Thyroid gland (tissue), 4 donors: ENCODE results near the gene PREX1. TPM values are rescaled to one million over a fixed set of nuclear protein-coding genes. Genes with fewer than 3 reads are reported as not detected.

Experiments
- DNase-seq, 2 donors: peaks; one replicate each; pipeline ENCODE4 v3.0.0-alpha.2; 2019
- H3K27ac ChIP-seq, 3 donors: fragments of 200-600 bp; sonication (generic); 1 replicate in 2 of 3; 2 replicates in 1 of 3; pipeline ENCODE4 v1.5.1; 2016 to 2019; ENCODE audit warnings: mild to moderate bottlenecking in 1 of 3, moderate library complexity in 1 of 3
- H3K27me3 ChIP-seq: fragments of 200-600 bp; sonication (generic); one replicate; pipeline ENCODE4 v1.5.1; 2019
- H3K36me3 ChIP-seq, 2 donors: fragments of 200-600 bp; sonication (generic); one replicate each; pipeline ENCODE4 v1.5.1; 2016 to 2019
- H3K4me1 ChIP-seq, 2 donors: fragments of 200-600 bp; sonication (generic); one replicate each; pipeline ENCODE4 v1.5.1; 2017 to 2019
- H3K4me3 ChIP-seq, 3 donors: fragments of 200-600 bp; sonication (generic); replicated peaks in 1 of 3; 1 replicate in 2 of 3; 2 replicates in 1 of 3; pipeline ENCODE4 v1.5.1; 2016; ENCODE audit warnings: mild to moderate bottlenecking in 1 of 3
- H3K9me3 ChIP-seq: fragments of 200-600 bp; sonication (generic); one replicate; pipeline ENCODE4 v1.5.1; 2017
- CTCF ChIP-seq, 6 experiments: fragments of 200-600 bp in 3 of 6; fragments of 450-650 bp in 3 of 6; sonication (generic) in 3 of 6; IDR thresholded peaks; one replicate each; pipeline ENCODE4 v1.5.1; 2016 to 2019; ENCODE audit warnings: antibody characterized with exemption in 6 of 6, mild to moderate bottlenecking in 2 of 6, inconsistent platforms in 1 of 6, moderate library complexity in 1 of 6
- POLR2A ChIP-seq, 2 donors: fragments of 450-650 bp; IDR thresholded peaks; one replicate each; pipeline ENCODE4 v1.6.1; 2017; ENCODE audit warnings: antibody characterized with exemption in 2 of 2, mild to moderate bottlenecking in 2 of 2, moderate library complexity in 1 of 2
- WGBS, 2 donors: methylation state at CpG; one replicate each; pipeline ENCODE4 v1.1.5; 2017; 5-methylcytosine and 5-hydroxymethylcytosine counted together
- intact Hi-C: fragments of 100-400 bp; cut with DNase I; formaldehyde crosslinking; loops from one replicate; pipeline ENCODE4 v1.15.1; 2023
- total RNA-seq, 4 donors: library from RNA; depleted of rRNA; stranded (reverse); fragments of >200 nt; gene quantifications; one replicate each; pipeline ENCODE4 v1.2.3, GENCODE V29; 2016

The PREX1 gene
- total RNA-seq, 4 donors from 2014 or later = 10.2 to 42.7 (median 18.7) TPM

GRCh38 chr20:48625136-48625900 lies 202.5 kb downstream of the PREX1 start:
- H3K4me1 ChIP-seq = peaks cover 0 to 7% of the 10 kb centered on the region in 2 donors
- no peaks in the 10 kb centered on the region for H3K27me3 ChIP-seq
- no peak overlapping the region for H3K27ac ChIP-seq
- intact Hi-C loops = loop anchor here (10.0 kb wide), 1 partner anchor 841 kb away; the partner anchor contains the start of gene SULF2
- TF ChIP-seq CTCF (IDR thresholded peaks at IDR 0.05) (no peak), POLR2A (IDR thresholded peaks at IDR 0.05) (no peak)
- WGBS, 2 donors = 90 to 93% methylated on average over 25 to 29 of the region's 29 CpGs
- no peaks in the 10 kb centered on the region for H3K9me3 ChIP-seq
- H3K36me3 ChIP-seq = peaks cover 0 to 3% of the 10 kb centered on the region in 2 donors
- H3K4me3 ChIP-seq = no peak overlapping the region
- DNase-seq = no peak

- Histone ChIP-seq H3K36me3 (peaks cover 0 to 3% of the 10 kb centered on the region in 2 donors), H3K4me3 (no peak overlapping the region)
Measured at GRCh38 chr20:48624315-48625020, 203.3 kb downstream of the PREX1 start.

GRCh38 chr20:48623906-48624265 lies 203.9 kb downstream of the PREX1 start:
- Histone ChIP-seq H3K27ac (no peak overlapping the region), H3K36me3 (peaks cover 0 to 3% of the 10 kb centered on the region in 2 donors), H3K4me1 (peaks cover 0 to 14% of the 10 kb centered on the region in 2 donors), H3K4me3 (no peak overlapping the region), H3K9me3 (no peaks in the 10 kb centered on the region), H3K27me3 (no peaks in the 10 kb centered on the region)
- intact Hi-C loops = loop anchor here (5.0 to 10.0 kb wide), 2 partner anchors 839 to 957 kb away; partner anchors contain the start of gene SULF2
- DNase-seq = no peak
- TF ChIP-seq CTCF (IDR thresholded peaks at IDR 0.05) (no peak), POLR2A (IDR thresholded peaks at IDR 0.05) (no peak)
- WGBS, 2 donors = 95 to 97% methylated on average over 15 of the region's 15 CpGs

More at GRCh38 chr20:48624315-48625020, 203.3 kb downstream of the PREX1 start:
- Histone ChIP-seq H3K9me3 (no peaks in the 10 kb centered on the region), H3K27ac (no peak overlapping the region), H3K27me3 (no peaks in the 10 kb centered on the region), H3K4me1 (peaks cover 0 to 14% of the 10 kb centered on the region in 2 donors)
- intact Hi-C loops = loop anchor here (5.0 to 10.0 kb wide), 2 partner anchors 840 to 957 kb away; partner anchors contain the start of gene SULF2
- 86 to 93% methylated on average over 20 to 22 of the region's 23 CpGs for WGBS, 2 donors
- DNase-seq = no peak
- TF ChIP-seq CTCF (IDR thresholded peaks at IDR 0.05) = no peak
- TF ChIP-seq POLR2A (IDR thresholded peaks at IDR 0.05) = no peak

- peaks cover 0 to 3% of the 10 kb centered on the region in 2 donors for H3K36me3 ChIP-seq
- intact Hi-C loops = loop anchor here (5.0 to 10.0 kb wide), 2 partner anchors 839 to 956 kb away; partner anchors contain the start of gene SULF2
- H3K9me3 ChIP-seq = no peaks in the 10 kb centered on the region
- no peak overlapping the region for H3K27ac ChIP-seq
- 93 to 94% methylated on average over 16 of the region's 16 CpGs for WGBS, 2 donors
- H3K4me1 ChIP-seq = peaks cover 0 to 14% of the 10 kb centered on the region in 2 donors
- H3K4me3 ChIP-seq = no peak overlapping the region
- DNase-seq = no peak
- TF ChIP-seq CTCF (IDR thresholded peaks at IDR 0.05) (no peak), POLR2A (IDR thresholded peaks at IDR 0.05) (no peak)
- no peaks in the 10 kb centered on the region for H3K27me3 ChIP-seq
Measured at GRCh38 chr20:48623176-48623905, 204.5 kb downstream of the PREX1 start.
